ENCODE data around the gene SEMA4C.

The SEMA4C gene

GRCh38 chr2:96864343-96865091 lies 5.4 kb downstream of the SEMA4C start:
- DNase-seq = no peak

- no peak for DNase-seq
Observed at GRCh38 chr2:96863575-96864342, 6.1 kb downstream of the SEMA4C start.

GRCh38 chr2:96863056-96863455 lies 6.8 kb downstream of the SEMA4C start:
- peak; percentile 25 for DNase-seq

GRCh38 chr2:96861074-96861473 lies 8.8 kb downstream of the SEMA4C start:
- DNase-seq = no peak

- DNase-seq = no peak
Observed at GRCh38 chr2:96860065-96861029, 9.5 kb downstream of the SEMA4C start.

GRCh38 chr2:96859681-96860064 lies 10.2 kb downstream of the SEMA4C start:
- no peak for DNase-seq

GRCh38 chr2:96859099-96859649 lies 10.7 kb downstream of the SEMA4C start:
- peak; percentile 76 for DNase-seq

GRCh38 chr2:96857667-96858372 lies 12.1 kb downstream of the SEMA4C start, which contains the start of gene ANKRD39:
Gene ANKRD39, minus strand, starts transcription at chr2:96858016. Its CDS starts 29 bp downstream, at chr2:96857987.
- peak; percentile 99 for DNase-seq

- DNase-seq = peak; percentile 49
Observed at GRCh38 chr2:96856776-96857666, 12.9 kb downstream of the SEMA4C start.

- no peak for DNase-seq
Observed at GRCh38 chr2:96853321-96853720, 16.6 kb downstream of the SEMA4C start.

- DNase-seq = no peak
Observed at GRCh38 chr2:96852667-96853066, 17.2 kb downstream of the SEMA4C start.

- no peak for DNase-seq
Observed at GRCh38 chr2:96848264-96848663, 21.6 kb downstream of the SEMA4C start.

GRCh38 chr2:96847586-96847985 lies 22.3 kb downstream of the SEMA4C start:
- DNase-seq = no peak

- DNase-seq = no peak
Observed at GRCh38 chr2:96846825-96847224, 23.1 kb downstream of the SEMA4C start.

GRCh38 chr2:96844405-96844808 lies 25.5 kb downstream of the SEMA4C start:
- DNase-seq = no peak

GRCh38 chr2:96843538-96844268 lies 26.2 kb downstream of the SEMA4C start, which contains the start of gene ANKRD23:
Gene ANKRD23, minus strand, starts transcription at chr2:96844021. Its CDS starts 29 bp downstream, at chr2:96843992.
- DNase-seq = no peak

- no peak for DNase-seq
Observed at GRCh38 chr2:96842600-96842999, 27.3 kb downstream of the SEMA4C start.

- no peak for DNase-seq
Observed at GRCh38 chr2:96841701-96842495, 28.0 kb downstream of the SEMA4C start.

Data from femur (tissue), 1 donor.